CD4-positive, CD25-positive, alpha-beta regulatory T cell (primary cell): ENCODE measurements around the gene B3GNT3. TPM values are rescaled to one million over a fixed set of nuclear protein-coding genes. Genes with fewer than 3 reads are reported as not detected.

Experiments
- ATAC-seq, 2 donors: fragments of 150-1000 bp; cut with Tn5 transposase; one replicate each; pipeline ENCODE4 v1.10.0; 2021; ENCODE audit warnings: low read depth in 2 of 2, moderate number of reproducible peaks in 2 of 2, moderate library complexity in 1 of 2
- DNase-seq, 3 donors: peaks; one replicate each; pipeline versions ENCODE4 v3.0.0 to v3.0.0-alpha.2; 2012 to 2022; ENCODE audit warnings: mixed read lengths in 1 of 3
- H3K27ac ChIP-seq: one replicate; pipeline ENCODE4 v1.7.0; 2013; ENCODE audit warnings: mild to moderate bottlenecking, low read length; ENCODE audit not compliant: insufficient read depth, poor library complexity, severe bottlenecking
- H3K27me3 ChIP-seq: one replicate; pipeline ENCODE4 v1.7.0; 2013; ENCODE audit warnings: low read length; ENCODE audit not compliant: control insufficient read depth, insufficient read depth
- H3K36me3 ChIP-seq: one replicate; pipeline ENCODE4 v1.7.0; 2013; ENCODE audit warnings: mild to moderate bottlenecking, low read length, moderate library complexity; ENCODE audit not compliant: control insufficient read depth, insufficient read depth
- H3K4me1 ChIP-seq: 2 replicates; pipeline ENCODE4 v1.7.0; 2013; ENCODE audit warnings: mild to moderate bottlenecking, low read length; ENCODE audit not compliant: insufficient read depth, control insufficient read depth, poor library complexity, severe bottlenecking
- H3K4me3 ChIP-seq: one replicate; pipeline ENCODE4 v1.7.0; 2013; ENCODE audit warnings: low read depth, mild to moderate bottlenecking, low read length, moderate library complexity
- H3K9me3 ChIP-seq, 2 experiments: 1 replicate in 1 of 2; 2 replicates in 1 of 2; pipeline ENCODE4 v1.7.0; 2013; ENCODE audit warnings: low read length in 2 of 2, mild to moderate bottlenecking in 1 of 2, moderate library complexity in 1 of 2; ENCODE audit not compliant: control insufficient read depth in 2 of 2
- H3K27ac Mint-ChIP-seq, 3 donors: one replicate each; pipeline ENCODE4 v1.8.0; 2020 to 2022; ENCODE audit warnings: mild to moderate bottlenecking in 3 of 3, mixed read lengths in 3 of 3, moderate library complexity in 2 of 3
- H3K27me3 Mint-ChIP-seq: one replicate; pipeline ENCODE4 v1.8.0; 2022; ENCODE audit warnings: mild to moderate bottlenecking, mixed read lengths
- H3K36me3 Mint-ChIP-seq: one replicate; pipeline ENCODE4 v1.8.0; 2020; ENCODE audit warnings: mixed read lengths
- H3K4me1 Mint-ChIP-seq, 4 donors: one replicate each; pipeline ENCODE4 v1.8.0; 2020 to 2022; ENCODE audit warnings: mixed read lengths in 4 of 4, mild to moderate bottlenecking in 1 of 4
- H3K4me3 Mint-ChIP-seq, 4 donors: one replicate each; pipeline ENCODE4 v1.8.0; 2020 to 2022; ENCODE audit warnings: mild to moderate bottlenecking in 4 of 4, mixed read lengths in 4 of 4, moderate library complexity in 3 of 4
- H3K9me3 Mint-ChIP-seq, 7 donors: one replicate each; pipeline ENCODE4 v1.8.0; 2020 to 2022; ENCODE audit warnings: mixed read lengths in 7 of 7, mild to moderate bottlenecking in 3 of 7, moderate library complexity in 2 of 7
- polyA plus RNA-seq, 4 donors: library from polyadenylated mRNA; unstranded; fragments of 300-500 nt; fragmentation: Illumina TruSeq; gene quantifications; one replicate each; pipeline ENCODE4 v1.2.3, GENCODE V29; 2021
- total RNA-seq: library from RNA; stranded (reverse); gene quantifications from one replicate; pipeline ENCODE4 v1.2.3, GENCODE V29; 2022

B3GNT3 gene
- total and polyA plus RNA-seq, 5 donors from 2014 or later: 0.27 to 0.47 TPM; not detected in 3

- no peaks in the 10 kb centered on the region for H3K27me3 Mint-ChIP-seq
- H3K4me3 Mint-ChIP-seq: no peak overlapping the region
- H3K9me3 Mint-ChIP-seq: no peaks in the 10 kb centered on the region
- H3K4me1 Mint-ChIP-seq: peaks cover 0 to 24% (median 5%) of the 10 kb centered on the region in 4 donors
- H3K27ac Mint-ChIP-seq: peak overlapping the region in 1 of 3 donors; percentile 47
- ATAC-seq (no peak), DNase-seq (no peak)
- H3K4me1 ChIP-seq: no peaks in the 10 kb centered on the region
- H3K27ac ChIP-seq: no peak overlapping the region
- no peaks in the 10 kb centered on the region for H3K27me3 ChIP-seq
- no peak overlapping the region for H3K4me3 ChIP-seq
- H3K9me3 ChIP-seq: no peaks in the 10 kb centered on the region
- H3K36me3 Mint-ChIP-seq: peaks cover 54% of the 10 kb centered on the region
- H3K36me3 ChIP-seq: peaks cover 53% of the 10 kb centered on the region
These were observed 33.8 kb upstream of the B3GNT3 start for GRCh38 chr19:17761148-17761547.

GRCh38 chr19:17762505-17763229 lies 32.3 kb upstream of the B3GNT3 start:
- Mint-ChIP-seq H3K27ac (no peak overlapping the region), H3K36me3 (peaks cover 52% of the 10 kb centered on the region), H3K9me3 (no peaks in the 10 kb centered on the region), H3K4me3 (no peak overlapping the region), H3K4me1 (peaks cover 0 to 20% (median 2%) of the 10 kb centered on the region in 4 donors), H3K27me3 (no peaks in the 10 kb centered on the region)
- Histone ChIP-seq H3K27ac (no peak overlapping the region), H3K4me3 (no peak overlapping the region), H3K9me3 (no peaks in the 10 kb centered on the region), H3K4me1 (no peaks in the 10 kb centered on the region), H3K36me3 (peaks cover 59% of the 10 kb centered on the region), H3K27me3 (no peaks in the 10 kb centered on the region)
- ATAC-seq: no peak
- DNase-seq: no peak

GRCh38 chr19:17764348-17764747 lies 30.6 kb upstream of the B3GNT3 start:
- no peaks in the 10 kb centered on the region for H3K9me3 Mint-ChIP-seq
- peak overlapping the region in 1 of 3 donors; percentile 56 for H3K27ac Mint-ChIP-seq
- no peak overlapping the region for H3K4me3 ChIP-seq
- no peaks in the 10 kb centered on the region for H3K9me3 ChIP-seq
- DNase-seq: no peak
- peaks cover 43% of the 10 kb centered on the region for H3K36me3 Mint-ChIP-seq
- no peaks in the 10 kb centered on the region for H3K27me3 ChIP-seq
- H3K4me3 Mint-ChIP-seq: no peak overlapping the region
- no peak for ATAC-seq
- no peaks in the 10 kb centered on the region for H3K27me3 Mint-ChIP-seq
- H3K36me3 ChIP-seq: peaks cover 62% of the 10 kb centered on the region
- no peak overlapping the region for H3K27ac ChIP-seq
- peaks cover 0 to 15% (median under 1%) of the 10 kb centered on the region in 4 donors for H3K4me1 Mint-ChIP-seq
- no peaks in the 10 kb centered on the region for H3K4me1 ChIP-seq

- no peaks in the 10 kb centered on the region for H3K9me3 ChIP-seq
- H3K27ac Mint-ChIP-seq: peak overlapping the region in 2 of 3 donors; percentile 56 to 81
- H3K27me3 Mint-ChIP-seq: no peaks in the 10 kb centered on the region
- ATAC-seq: peak in 1 of 2 donors; percentile 60
- H3K9me3 Mint-ChIP-seq: no peaks in the 10 kb centered on the region
- H3K4me3 ChIP-seq: no peak overlapping the region
- H3K4me1 ChIP-seq: no peaks in the 10 kb centered on the region
- peaks cover 37% of the 10 kb centered on the region for H3K36me3 Mint-ChIP-seq
- H3K4me1 Mint-ChIP-seq: peaks cover 0 to 9% (median under 1%) of the 10 kb centered on the region in 4 donors
- H3K36me3 ChIP-seq: peaks cover 67% of the 10 kb centered on the region
- H3K27ac ChIP-seq: no peak overlapping the region
- peak overlapping the region in 1 of 4 donors; percentile 25 for H3K4me3 Mint-ChIP-seq
- DNase-seq: no peak
- H3K27me3 ChIP-seq: no peaks in the 10 kb centered on the region
These were observed 29.8 kb upstream of the B3GNT3 start for GRCh38 chr19:17765069-17765618.

GRCh38 chr19:17766543-17767131 lies 28.3 kb upstream of the B3GNT3 start:
- no peak overlapping the region for H3K4me3 Mint-ChIP-seq
- H3K4me1 Mint-ChIP-seq: peaks cover 0 to 6% (median under 1%) of the 10 kb centered on the region in 4 donors
- peaks cover 24% of the 10 kb centered on the region for H3K36me3 Mint-ChIP-seq
- no peak overlapping the region for H3K27ac Mint-ChIP-seq
- H3K4me3 ChIP-seq: no peak overlapping the region
- DNase-seq: no peak
- no peaks in the 10 kb centered on the region for H3K27me3 Mint-ChIP-seq
- H3K27ac ChIP-seq: no peak overlapping the region
- no peak for ATAC-seq
- H3K4me1 ChIP-seq: no peaks in the 10 kb centered on the region
- H3K27me3 ChIP-seq: no peaks in the 10 kb centered on the region
- H3K36me3 ChIP-seq: peaks cover 68% of the 10 kb centered on the region
- H3K9me3 ChIP-seq: no peaks in the 10 kb centered on the region
- H3K9me3 Mint-ChIP-seq: no peaks in the 10 kb centered on the region

- Histone ChIP-seq H3K27ac (no peak overlapping the region), H3K4me3 (no peak overlapping the region), H3K36me3 (peaks cover 70% of the 10 kb centered on the region), H3K4me1 (no peaks in the 10 kb centered on the region), H3K9me3 (no peaks in the 10 kb centered on the region), H3K27me3 (no peaks in the 10 kb centered on the region)
- Mint-ChIP-seq H3K36me3 (peaks cover 27% of the 10 kb centered on the region), H3K9me3 (no peaks in the 10 kb centered on the region), H3K27ac (peak overlapping the region in 1 of 3 donors; percentile 77), H3K27me3 (no peaks in the 10 kb centered on the region), H3K4me1 (peaks cover 0 to 3% (median 0%) of the 10 kb centered on the region in 4 donors), H3K4me3 (no peak overlapping the region)
- no peak for DNase-seq
- no peak for ATAC-seq
These were observed 27.4 kb upstream of the B3GNT3 start for GRCh38 chr19:17767559-17767958.

GRCh38 chr19:17770613-17771012 lies 24.3 kb upstream of the B3GNT3 start:
- no peak for DNase-seq
- Histone ChIP-seq H3K36me3 (peaks cover 62% of the 10 kb centered on the region), H3K9me3 (no peaks in the 10 kb centered on the region), H3K4me1 (no peaks in the 10 kb centered on the region), H3K27me3 (no peaks in the 10 kb centered on the region), H3K4me3 (no peak overlapping the region), H3K27ac (no peak overlapping the region)
- Mint-ChIP-seq H3K36me3 (peaks cover 31% of the 10 kb centered on the region), H3K4me1 (peaks cover 0 to 10% (median 6%) of the 10 kb centered on the region in 4 donors), H3K27me3 (no peaks in the 10 kb centered on the region), H3K9me3 (no peaks in the 10 kb centered on the region), H3K4me3 (no peak overlapping the region), H3K27ac (no peak overlapping the region)
- ATAC-seq: no peak
